ENCODE data around the gene RNU5D-1. TPM values are rescaled to one million over a fixed set of nuclear protein-coding genes. Genes with fewer than 3 reads are reported as not detected.

RNU5D-1 gene
- total and polyA plus RNA-seq, 2 of the 13 experiments (the other 11 are each of a cell fraction or from before 2014, with no cell fraction given): 165 TPM; not detected in 1

DNA sequence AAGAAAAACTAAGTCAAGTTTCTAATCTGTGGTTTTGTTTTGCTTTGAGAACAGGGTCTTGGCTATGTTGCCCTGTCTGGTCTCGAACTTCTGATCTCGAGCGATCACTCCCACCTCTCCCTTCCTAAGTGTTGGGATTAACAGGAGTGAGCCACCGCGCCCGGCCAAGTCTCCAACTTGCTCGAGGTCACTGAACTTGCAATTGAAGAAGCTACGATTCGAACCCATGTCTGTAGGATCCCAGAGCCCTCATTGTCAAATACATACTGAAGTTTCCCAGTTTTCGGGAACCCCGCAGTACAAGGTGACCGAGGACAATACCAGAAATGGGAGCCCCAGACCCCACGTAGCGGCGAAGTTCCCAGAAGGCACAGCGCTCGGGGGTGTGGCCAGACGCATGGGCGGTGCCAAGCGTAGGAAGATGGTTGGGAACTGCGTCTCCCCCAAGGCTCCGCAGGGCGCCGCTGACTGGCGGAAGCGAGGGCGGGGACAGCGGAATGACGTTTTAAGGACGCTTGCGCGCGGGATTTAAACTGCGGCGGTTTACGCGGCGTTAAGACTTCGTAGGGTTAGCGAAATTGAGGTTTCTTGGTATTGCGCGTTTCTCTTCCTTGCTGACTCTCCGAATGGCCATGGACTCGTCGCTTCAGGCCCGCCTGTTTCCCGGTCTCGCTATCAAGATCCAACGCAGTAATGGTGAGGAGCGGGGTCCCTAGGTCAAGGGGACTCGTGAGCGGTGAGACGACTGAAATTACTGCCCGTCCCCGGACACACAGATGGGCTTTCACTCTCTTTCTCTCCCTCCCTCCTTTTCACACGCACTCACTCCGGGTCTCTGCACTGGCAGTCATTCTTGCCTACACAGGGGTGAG is 8.6 kb upstream of the RNU5D-1 start, which contains the start of gene KIF2C (continued):
- TF ChIP-seq GATAD1 (CRISPR knock-in tag; IDR thresholded peaks at IDR 0.05): peak; percentile 95
- no peak for TF ChIP-seq ZC3H4 (CRISPR knock-in tag; IDR thresholded peaks at IDR 0.05; ENCODE audit: borderline replicate concordance)
- peak; percentile 63; the same call in 1 of the 2 replicates for TF ChIP-seq FOXJ3 (CRISPR knock-in tag; IDR thresholded peaks at IDR 0.05; ENCODE audit: borderline replicate concordance)
- TF ChIP-seq, protein P1, sequence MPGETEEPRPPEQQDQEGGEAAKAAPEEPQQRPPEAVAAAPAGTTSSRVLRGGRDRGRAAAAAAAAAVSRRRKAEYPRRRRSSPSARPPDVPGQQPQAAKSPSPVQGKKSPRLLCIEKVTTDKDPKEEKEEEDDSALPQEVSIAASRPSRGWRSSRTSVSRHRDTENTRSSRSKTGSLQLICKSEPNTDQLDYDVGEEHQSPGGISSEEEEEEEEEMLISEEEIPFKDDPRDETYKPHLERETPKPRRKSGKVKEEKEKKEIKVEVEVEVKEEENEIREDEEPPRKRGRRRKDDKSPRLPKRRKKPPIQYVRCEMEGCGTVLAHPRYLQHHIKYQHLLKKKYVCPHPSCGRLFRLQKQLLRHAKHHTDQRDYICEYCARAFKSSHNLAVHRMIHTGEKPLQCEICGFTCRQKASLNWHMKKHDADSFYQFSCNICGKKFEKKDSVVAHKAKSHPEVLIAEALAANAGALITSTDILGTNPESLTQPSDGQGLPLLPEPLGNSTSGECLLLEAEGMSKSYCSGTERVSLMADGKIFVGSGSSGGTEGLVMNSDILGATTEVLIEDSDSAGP (CRISPR knock-in tag; IDR thresholded peaks at IDR 0.05; ENCODE audit: borderline replicate concordance): peak; percentile 86; the same call in 1 of the 2 replicates
- TF ChIP-seq, protein P2, sequence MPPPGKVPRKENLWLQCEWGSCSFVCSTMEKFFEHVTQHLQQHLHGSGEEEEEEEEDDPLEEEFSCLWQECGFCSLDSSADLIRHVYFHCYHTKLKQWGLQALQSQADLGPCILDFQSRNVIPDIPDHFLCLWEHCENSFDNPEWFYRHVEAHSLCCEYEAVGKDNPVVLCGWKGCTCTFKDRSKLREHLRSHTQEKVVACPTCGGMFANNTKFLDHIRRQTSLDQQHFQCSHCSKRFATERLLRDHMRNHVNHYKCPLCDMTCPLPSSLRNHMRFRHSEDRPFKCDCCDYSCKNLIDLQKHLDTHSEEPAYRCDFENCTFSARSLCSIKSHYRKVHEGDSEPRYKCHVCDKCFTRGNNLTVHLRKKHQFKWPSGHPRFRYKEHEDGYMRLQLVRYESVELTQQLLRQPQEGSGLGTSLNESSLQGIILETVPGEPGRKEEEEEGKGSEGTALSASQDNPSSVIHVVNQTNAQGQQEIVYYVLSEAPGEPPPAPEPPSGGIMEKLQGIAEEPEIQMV (CRISPR knock-in tag; IDR thresholded peaks at IDR 0.05; ENCODE audit: low read depth): no peak
- no peak for TF ChIP-seq ZNF776 (CRISPR knock-in tag; IDR thresholded peaks at IDR 0.05)
- TF ChIP-seq ZNF724P (CRISPR knock-in tag; IDR thresholded peaks at IDR 0.05; ENCODE audit: borderline replicate concordance): 0 out of 2 replicates have a peak, but pooled peaks have one; percentile 48
- TF ChIP-seq HNRNPUL1 (IDR thresholded peaks at IDR 0.05; ENCODE audit: low read depth, low read length): no peak
- TF ChIP-seq, protein P3, sequence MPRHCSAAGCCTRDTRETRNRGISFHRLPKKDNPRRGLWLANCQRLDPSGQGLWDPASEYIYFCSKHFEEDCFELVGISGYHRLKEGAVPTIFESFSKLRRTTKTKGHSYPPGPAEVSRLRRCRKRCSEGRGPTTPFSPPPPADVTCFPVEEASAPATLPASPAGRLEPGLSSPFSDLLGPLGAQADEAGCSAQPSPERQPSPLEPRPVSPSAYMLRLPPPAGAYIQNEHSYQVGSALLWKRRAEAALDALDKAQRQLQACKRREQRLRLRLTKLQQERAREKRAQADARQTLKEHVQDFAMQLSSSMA (CRISPR knock-in tag; IDR thresholded peaks at IDR 0.05): peak; percentile 79
- 0 out of 2 replicates have a peak, but pooled peaks have one; percentile 50 for TF ChIP-seq ZFP1 (CRISPR knock-in tag; IDR thresholded peaks at IDR 0.05)
- peak; percentile 28; the same call in 1 of the 2 replicates for TF ChIP-seq CBFB (CRISPR knock-in tag; IDR thresholded peaks at IDR 0.05)
- no peak for TF ChIP-seq NCOR1 (IDR thresholded peaks at IDR 0.05; ENCODE audit: borderline replicate concordance, low read length)
- TF ChIP-seq ZNF274 (CRISPR knock-in tag; IDR thresholded peaks at IDR 0.05): peak; percentile 71
- TF ChIP-seq GFI1 (CRISPR knock-in tag; IDR thresholded peaks at IDR 0.05; ENCODE audit: borderline replicate concordance): no peak; the same call in 1 of the 2 replicates
- TF ChIP-seq, protein P4, sequence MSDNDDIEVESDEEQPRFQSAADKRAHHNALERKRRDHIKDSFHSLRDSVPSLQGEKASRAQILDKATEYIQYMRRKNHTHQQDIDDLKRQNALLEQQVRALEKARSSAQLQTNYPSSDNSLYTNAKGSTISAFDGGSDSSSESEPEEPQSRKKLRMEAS (IDR thresholded peaks at IDR 0.05): peak; percentile 61
- TF ChIP-seq, protein P5, sequence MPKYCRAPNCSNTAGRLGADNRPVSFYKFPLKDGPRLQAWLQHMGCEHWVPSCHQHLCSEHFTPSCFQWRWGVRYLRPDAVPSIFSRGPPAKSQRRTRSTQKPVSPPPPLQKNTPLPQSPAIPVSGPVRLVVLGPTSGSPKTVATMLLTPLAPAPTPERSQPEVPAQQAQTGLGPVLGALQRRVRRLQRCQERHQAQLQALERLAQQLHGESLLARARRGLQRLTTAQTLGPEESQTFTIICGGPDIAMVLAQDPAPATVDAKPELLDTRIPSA (CRISPR knock-in tag; IDR thresholded peaks at IDR 0.05; ENCODE audit: borderline replicate concordance): no peak
- no peak for TF ChIP-seq EEA1 (CRISPR knock-in tag; IDR thresholded peaks at IDR 0.05; ENCODE audit: borderline replicate concordance)
- TF ChIP-seq, protein P6, sequence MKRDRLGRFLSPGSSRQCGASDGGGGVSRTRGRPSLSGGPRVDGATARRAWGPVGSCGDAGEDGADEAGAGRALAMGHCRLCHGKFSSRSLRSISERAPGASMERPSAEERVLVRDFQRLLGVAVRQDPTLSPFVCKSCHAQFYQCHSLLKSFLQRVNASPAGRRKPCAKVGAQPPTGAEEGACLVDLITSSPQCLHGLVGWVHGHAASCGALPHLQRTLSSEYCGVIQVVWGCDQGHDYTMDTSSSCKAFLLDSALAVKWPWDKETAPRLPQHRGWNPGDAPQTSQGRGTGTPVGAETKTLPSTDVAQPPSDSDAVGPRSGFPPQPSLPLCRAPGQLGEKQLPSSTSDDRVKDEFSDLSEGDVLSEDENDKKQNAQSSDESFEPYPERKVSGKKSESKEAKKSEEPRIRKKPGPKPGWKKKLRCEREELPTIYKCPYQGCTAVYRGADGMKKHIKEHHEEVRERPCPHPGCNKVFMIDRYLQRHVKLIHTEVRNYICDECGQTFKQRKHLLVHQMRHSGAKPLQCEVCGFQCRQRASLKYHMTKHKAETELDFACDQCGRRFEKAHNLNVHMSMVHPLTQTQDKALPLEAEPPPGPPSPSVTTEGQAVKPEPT (CRISPR knock-in tag; IDR thresholded peaks at IDR 0.05; ENCODE audit: low read depth): no peak
- TF ChIP-seq ZNF773 (CRISPR knock-in tag; IDR thresholded peaks at IDR 0.05; ENCODE audit: borderline replicate concordance): no peak

All from HepG2 (cell line).